ENCODE measurements around the gene PCDHGB1. TPM values are rescaled to one million over a fixed set of nuclear protein-coding genes. Genes with fewer than 3 reads are reported as not detected.
"Not testable (repeated sequence)": the region's sequence is repeated elsewhere in the genome, so short reads cannot be mapped to it uniquely, and the experiment has no call there.

Gene PCDHGB1
- total RNA-seq, 2 experiments from 2014 or later, result not detected

- DNase-seq, result no peak
- ATAC-seq (ENCODE audit: low read depth), result no peak
- Mint-ChIP-seq H3K36me3 (no peaks in the 10 kb centered on the region), H3K27me3 (peaks cover 27% of the 10 kb centered on the region), H3K27ac (no peak within 1 kb of the TSS), H3K9me3 (peaks cover 14% of the 10 kb centered on the region), H3K4me1 (no peaks in the 10 kb centered on the region), H3K4me3 (peak within 1 kb of the TSS; percentile 64)
- POLR2A ChIA-PET, result no interaction called here
Observed at GRCh38 chr5:141382469-141383294, 32.8 kb downstream of the PCDHGB1 start, which contains the start of gene PCDHGA7. TSS of gene PCDHGA7 (plus strand) at chr5:141382742. CDS start at chr5:141382900, 158 bp downstream.

- no peak overlapping the region for H3K4me3 Mint-ChIP-seq
Observed at GRCh38 chr5:141383345-141383744, 33.4 kb downstream of the PCDHGB1 start.

GRCh38 chr5:141384471-141385267, 34.8 kb downstream of the PCDHGB1 start:
- no peak for ATAC-seq (ENCODE audit: low read depth)
- no peak for DNase-seq
- Mint-ChIP-seq H3K4me1 (no peaks in the 10 kb centered on the region), H3K27ac (no peak overlapping the region), H3K36me3 (peaks cover 3% of the 10 kb centered on the region), H3K27me3 (peaks cover 38% of the 10 kb centered on the region), H3K4me3 (no peak overlapping the region), H3K9me3 (peaks cover 19% of the 10 kb centered on the region)
- POLR2A ChIA-PET, result no interaction called here

More at GRCh38 chr5:141383345-141383744, 33.4 kb downstream of the PCDHGB1 start:
- peaks cover 16% of the 10 kb centered on the region for H3K9me3 Mint-ChIP-seq
- H3K27me3 Mint-ChIP-seq, result peaks cover 29% of the 10 kb centered on the region
- POLR2A ChIA-PET, result no interaction called here
- H3K36me3 Mint-ChIP-seq, result peaks cover under 1% of the 10 kb centered on the region
- H3K4me1 Mint-ChIP-seq, result no peaks in the 10 kb centered on the region
- no peak overlapping the region for H3K27ac Mint-ChIP-seq
- ATAC-seq (ENCODE audit: low read depth) (no peak), DNase-seq (no peak)

- peak; percentile 58 for ATAC-seq (ENCODE audit: low read depth)
- peak within 1 kb of the TSS; percentile 56 for H3K27ac Mint-ChIP-seq
- peaks cover 36% of the 10 kb centered on the region for H3K27me3 Mint-ChIP-seq
- peak within 1 kb of the TSS; percentile 30 for H3K4me3 Mint-ChIP-seq
- POLR2A ChIA-PET, H3K36me3 Mint-ChIP-seq, H3K4me1 Mint-ChIP-seq: not testable (repeated sequence)
- DNase-seq, result peak; percentile 52
- H3K9me3 Mint-ChIP-seq, result peaks cover 18% of the 10 kb centered on the region
Observed at GRCh38 chr5:141387557-141388311, 37.8 kb downstream of the PCDHGB1 start, which contains the start of gene PCDHGB4. TSS of gene PCDHGB4 (plus strand) at chr5:141387698. CDS start at chr5:141387885, 187 bp downstream.

- H3K27me3 Mint-ChIP-seq, result peaks cover 30% of the 10 kb centered on the region
- H3K27ac Mint-ChIP-seq, result peak overlapping the region; percentile 56
- H3K4me1 Mint-ChIP-seq, result no peaks in the 10 kb centered on the region
- ATAC-seq (ENCODE audit: low read depth) (no peak), DNase-seq (no peak)
- H3K4me3 Mint-ChIP-seq, result no peak overlapping the region
- H3K9me3 Mint-ChIP-seq, result peaks cover 21% of the 10 kb centered on the region
- H3K36me3 Mint-ChIP-seq, result peaks cover 7% of the 10 kb centered on the region
- POLR2A ChIA-PET, result no interaction called here
Observed at GRCh38 chr5:141388661-141389060, 38.8 kb downstream of the PCDHGB1 start.

- ATAC-seq (ENCODE audit: low read depth) (no peak), DNase-seq (peak; percentile 25)
- Mint-ChIP-seq H3K4me1 (no peaks in the 10 kb centered on the region), H3K9me3 (peaks cover 25% of the 10 kb centered on the region), H3K27ac (peak overlapping the region; percentile 70), H3K36me3 (peaks cover 7% of the 10 kb centered on the region), H3K4me3 (no peak overlapping the region), H3K27me3 (peaks cover 36% of the 10 kb centered on the region)
- POLR2A ChIA-PET, result no interaction called here
Observed at GRCh38 chr5:141389153-141390042, 39.5 kb downstream of the PCDHGB1 start.

GRCh38 chr5:141392429-141393198, 42.7 kb downstream of the PCDHGB1 start, which contains the start of gene PCDHGA8:
TSS of gene PCDHGA8 (plus strand) at chr5:141392633. CDS start at chr5:141392814, 181 bp downstream.
- POLR2A ChIA-PET, result no interaction called here
- no peak for DNase-seq
- no peak within 1 kb of the TSS for H3K27ac Mint-ChIP-seq
- no peak for ATAC-seq (ENCODE audit: low read depth)
- H3K4me1 Mint-ChIP-seq, result no peaks in the 10 kb centered on the region
- H3K36me3 Mint-ChIP-seq, result peaks cover 7% of the 10 kb centered on the region
- H3K9me3 Mint-ChIP-seq, result peaks cover 23% of the 10 kb centered on the region
- H3K27me3 Mint-ChIP-seq, result peaks cover 48% of the 10 kb centered on the region
- no peak within 1 kb of the TSS for H3K4me3 Mint-ChIP-seq

GRCh38 chr5:141393267-141393666, 43.4 kb downstream of the PCDHGB1 start:
- Mint-ChIP-seq H3K36me3 (peaks cover 7% of the 10 kb centered on the region), H3K9me3 (peaks cover 22% of the 10 kb centered on the region), H3K27me3 (peaks cover 47% of the 10 kb centered on the region), H3K4me3 (no peak overlapping the region), H3K4me1 (no peaks in the 10 kb centered on the region), H3K27ac (no peak overlapping the region)
- POLR2A ChIA-PET, result no interaction called here
- no peak for DNase-seq
- no peak for ATAC-seq (ENCODE audit: low read depth)

- H3K4me1 Mint-ChIP-seq; H3K36me3 Mint-ChIP-seq; H3K4me3 Mint-ChIP-seq; H3K27ac Mint-ChIP-seq; POLR2A ChIA-PET; ATAC-seq (ENCODE audit: low read depth); DNase-seq: not testable (repeated sequence)
- peaks cover 46% of the 10 kb centered on the region for H3K27me3 Mint-ChIP-seq
- H3K9me3 Mint-ChIP-seq, result peaks cover 21% of the 10 kb centered on the region
Observed at GRCh38 chr5:141394401-141395187, 44.7 kb downstream of the PCDHGB1 start.

GRCh38 chr5:141397756-141398551, 48.1 kb downstream of the PCDHGB1 start, which contains the start of gene PCDHGB5:
TSS of gene PCDHGB5 (plus strand) at chr5:141397947. CDS start at chr5:141398128, 181 bp downstream.
- H3K27ac Mint-ChIP-seq, H3K36me3 Mint-ChIP-seq, POLR2A ChIA-PET, DNase-seq, H3K4me1 Mint-ChIP-seq: not testable (repeated sequence)
- peak within 1 kb of the TSS; percentile 37 for H3K4me3 Mint-ChIP-seq
- H3K27me3 Mint-ChIP-seq, result peaks cover 52% of the 10 kb centered on the region
- ATAC-seq (ENCODE audit: low read depth), result peak; percentile 63
- H3K9me3 Mint-ChIP-seq, result peaks cover 21% of the 10 kb centered on the region

All from activated naive CD8-positive, alpha-beta T cell treated with anti-CD3 and anti-CD28 coated beads, Interleukin-2, amount 10 ng/mL, durations not matched to agents 7 days and 5 days (primary cell).